ENCODE measurements around the gene SLC9A9. TPM values are rescaled to one million over a fixed set of nuclear protein-coding genes. Genes with fewer than 3 reads are reported as not detected.

Gene SLC9A9
- total RNA-seq, 4 donors from 2014 or later = 12.8 to 63.8 (median 33.3) TPM

- DNase-seq = no peak
- Histone ChIP-seq H3K27me3 (no peaks in the 10 kb centered on the region), H3K36me3 (no peaks in the 10 kb centered on the region), H3K4me3 (no peak overlapping the region), H3K27ac (no peak overlapping the region), H3K9me3 (no peaks in the 10 kb centered on the region), H3K4me1 (no peaks in the 10 kb centered on the region)
- intact Hi-C loops (cut with DNase I; ENCODE audit: low total_unique reads) = no loop called here
- TF ChIP-seq CTCF (IDR thresholded peaks at IDR 0.05) (no peak), POLR2A (IDR thresholded peaks at IDR 0.05) (no peak)
Measured at GRCh38 chr3:143676747-143677146, 171.5 kb downstream of the SLC9A9 start.

- Histone ChIP-seq H3K9me3 (no peaks in the 10 kb centered on the region), H3K27ac (no peak overlapping the region), H3K4me3 (no peak overlapping the region), H3K4me1 (no peaks in the 10 kb centered on the region), H3K36me3 (no peaks in the 10 kb centered on the region), H3K27me3 (no peaks in the 10 kb centered on the region)
- TF ChIP-seq CTCF (IDR thresholded peaks at IDR 0.05) = no peak
- no peak for TF ChIP-seq POLR2A (IDR thresholded peaks at IDR 0.05)
- intact Hi-C loops (cut with DNase I; ENCODE audit: low total_unique reads) = no loop called here
- no peak for DNase-seq
Measured at GRCh38 chr3:143676021-143676420, 172.2 kb downstream of the SLC9A9 start.

- peak; percentile 46 to 60 for DNase-seq
- Histone ChIP-seq H3K9me3 (no peaks in the 10 kb centered on the region), H3K36me3 (no peaks in the 10 kb centered on the region), H3K4me1 (no peaks in the 10 kb centered on the region), H3K27me3 (no peaks in the 10 kb centered on the region), H3K27ac (no peak overlapping the region), H3K4me3 (no peak overlapping the region)
- intact Hi-C loops (cut with DNase I; ENCODE audit: low total_unique reads) = no loop called here
- TF ChIP-seq POLR2A (IDR thresholded peaks at IDR 0.05) (no peak), CTCF (IDR thresholded peaks at IDR 0.05) (peak; percentile 67 to 81 (median 79))
Measured at GRCh38 chr3:143674100-143674968, 173.9 kb downstream of the SLC9A9 start.

- Histone ChIP-seq H3K4me3 (no peak overlapping the region), H3K27me3 (no peaks in the 10 kb centered on the region), H3K4me1 (no peaks in the 10 kb centered on the region), H3K36me3 (no peaks in the 10 kb centered on the region), H3K9me3 (no peaks in the 10 kb centered on the region), H3K27ac (no peak overlapping the region)
- intact Hi-C loops (cut with DNase I; ENCODE audit: low total_unique reads) = no loop called here
- DNase-seq = no peak
- TF ChIP-seq POLR2A (IDR thresholded peaks at IDR 0.05) (no peak), CTCF (IDR thresholded peaks at IDR 0.05) (no peak)
Measured at GRCh38 chr3:143672396-143673165, 175.7 kb downstream of the SLC9A9 start.

- H3K4me1 ChIP-seq = no peaks in the 10 kb centered on the region
- intact Hi-C loops (cut with DNase I; ENCODE audit: low total_unique reads) = no loop called here
- no peak overlapping the region for H3K27ac ChIP-seq
- no peak overlapping the region for H3K4me3 ChIP-seq
- no peaks in the 10 kb centered on the region for H3K9me3 ChIP-seq
- H3K27me3 ChIP-seq = no peaks in the 10 kb centered on the region
- TF ChIP-seq POLR2A (IDR thresholded peaks at IDR 0.05) = no peak
- TF ChIP-seq CTCF (IDR thresholded peaks at IDR 0.05) = no peak
- H3K36me3 ChIP-seq = no peaks in the 10 kb centered on the region
- DNase-seq = no peak
Measured at GRCh38 chr3:143671626-143672025, 176.6 kb downstream of the SLC9A9 start.

All from uterus (tissue), 4 donors.